Hepatocyte (in vitro differentiated cells): Measurements from ENCODE around the gene OCA2. TPM values are rescaled to one million over a fixed set of nuclear protein-coding genes. Genes with fewer than 3 reads are reported as not detected.
A peak's percentile ranks its signal among the peaks of the same experiment; 100 is the strongest.

Source experiments
- DNase-seq: peaks from one replicate; pipeline ENCODE4 v3.0.0-alpha.2; 2016; ENCODE audit warnings: low spot score
- H2AFZ ChIP-seq: fragments of 200-600 bp; sonication (generic); 2 replicates; pipeline ENCODE4 v1.6.0; 2016; ENCODE audit warnings: antibody characterized with exemption, mild to moderate bottlenecking
- H3K27ac ChIP-seq: fragments of 200-600 bp; sonication (generic); 2 replicates; pipeline ENCODE4 v1.5.1; 2016; ENCODE audit warnings: mild to moderate bottlenecking
- H3K27me3 ChIP-seq: fragments of 200-600 bp; sonication (generic); 2 replicates; pipeline ENCODE4 v1.6.1; 2016
- H3K36me3 ChIP-seq: fragments of 200-600 bp; sonication (generic); replicated peaks from 2 replicates; pipeline ENCODE4 v1.5.1; 2016; ENCODE audit warnings: low read depth; ENCODE audit not compliant: insufficient read depth
- H3K4me1 ChIP-seq: fragments of 200-600 bp; sonication (generic); 2 replicates; pipeline ENCODE4 v1.5.1; 2016; ENCODE audit warnings: mild to moderate bottlenecking, moderate library complexity; ENCODE audit not compliant: insufficient read depth
- H3K4me2 ChIP-seq: fragments of 200-600 bp; sonication (generic); 2 replicates; pipeline ENCODE4 v1.6.0; 2016
- H3K4me3 ChIP-seq: fragments of 200-600 bp; sonication (generic); 2 replicates; pipeline ENCODE4 v1.5.1; 2016; ENCODE audit warnings: mild to moderate bottlenecking
- H3K79me2 ChIP-seq: fragments of 200-600 bp; sonication (generic); 2 replicates; pipeline ENCODE4 v1.6.0; 2017; ENCODE audit warnings: mild to moderate bottlenecking
- H3K9me2 ChIP-seq: fragments of 200-600 bp; sonication (generic); replicated peaks from 2 replicates; pipeline ENCODE4 v1.6.0; 2017; ENCODE audit warnings: mild to moderate bottlenecking; ENCODE audit not compliant: insufficient read depth
- H3K9me3 ChIP-seq: fragments of 200-600 bp; sonication (generic); 2 replicates; pipeline ENCODE4 v1.5.1; 2016; ENCODE audit warnings: low read depth, mild to moderate bottlenecking
- H4K20me1 ChIP-seq: fragments of 200-600 bp; sonication (generic); 2 replicates; pipeline ENCODE4 v1.6.0; 2016; ENCODE audit warnings: mild to moderate bottlenecking; ENCODE audit not compliant: insufficient read depth, poor library complexity, severe bottlenecking
- EZH2 ChIP-seq: fragments of 200-600 bp; sonication (generic); IDR thresholded peaks from 2 replicates; pipeline ENCODE4 v1.6.1; 2016; ENCODE audit warnings: antibody characterized with exemption, mild to moderate bottlenecking, borderline replicate concordance
- EZH2phosphoT487 ChIP-seq: fragments of 200-600 bp; sonication (generic); IDR thresholded peaks from one replicate; pipeline ENCODE4 v1.6.1; 2018; ENCODE audit warnings: antibody characterized with exemption, mild to moderate bottlenecking, low read depth, moderate library complexity; ENCODE audit not compliant: unreplicated experiment, severe bottlenecking
- WGBS: methylation state at CpG from one replicate; pipeline ENCODE4 v1.1.6; 2016; ENCODE audit warnings: low lambda C conversion rate; ENCODE audit errors: missing lambda C conversion rate; 5-methylcytosine and 5-hydroxymethylcytosine counted together
- polyA plus RNA-seq: library from polyadenylated mRNA; unstranded; fragments of >200 nt; fragmentation: Nextera tagmentation; extraction: Ambion mirVana; gene quantifications from 2 replicates; pipeline ENCODE4 v1.2.1, GENCODE V29; 2016
- total RNA-seq: library from RNA; depleted of rRNA; stranded (reverse); fragments of >200 nt; gene quantifications from 2 replicates; pipeline ENCODE4 v1.2.3, GENCODE V29; 2014
- TF ChIP-seq, protein P1 (sequence below): fragments of 200-600 bp; sonication (generic); IDR thresholded peaks from 2 replicates; pipeline ENCODE4 v1.5.1; 2016; ENCODE audit warnings: antibody characterized with exemption, mild to moderate bottlenecking; ENCODE audit not compliant: poor library complexity

OCA2 gene
- total and polyA plus RNA-seq, 2 experiments from 2014 or later: 25.1 to 27.7 TPM

DNA sequence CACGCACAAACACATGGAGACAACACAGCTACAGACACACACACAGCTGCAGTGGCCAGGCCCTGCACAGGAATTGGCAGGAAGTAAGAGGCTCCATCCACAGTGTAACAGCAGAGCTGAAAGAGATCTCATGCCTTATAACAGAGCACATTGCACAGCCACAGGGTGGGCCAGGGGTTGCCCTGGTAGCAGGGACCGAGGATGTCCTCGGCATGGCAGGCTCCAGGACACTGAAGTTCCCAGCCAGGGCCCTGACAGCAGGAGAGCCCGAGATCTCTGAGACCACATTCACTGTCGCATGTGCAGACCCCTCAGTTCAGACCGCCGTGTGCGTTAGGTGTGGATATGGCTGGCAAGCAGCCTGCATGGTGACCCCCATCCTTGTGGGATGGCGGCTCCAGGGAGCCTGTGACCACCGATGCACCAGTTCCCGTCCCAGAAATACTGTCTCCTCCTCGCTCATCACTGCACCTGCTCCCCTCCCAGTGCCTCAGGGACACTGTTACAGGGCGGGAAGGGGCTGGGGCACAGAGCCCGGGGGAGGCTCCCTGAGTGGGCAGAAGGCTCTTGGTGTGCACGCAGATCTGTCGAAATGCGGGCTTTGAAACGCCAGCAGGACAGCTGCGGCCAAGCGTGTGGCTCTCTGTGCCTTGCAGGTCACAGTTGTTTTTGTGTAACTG lies 1.5 kb upstream of the OCA2 start:
- no peak for DNase-seq
- no peak overlapping the region for H2AFZ ChIP-seq
- H3K4me2 ChIP-seq: no peak overlapping the region
- H3K9me3 ChIP-seq: no peaks in the 10 kb centered on the region
- no peaks in the 10 kb centered on the region for H4K20me1 ChIP-seq
- H3K79me2 ChIP-seq: no peaks in the 10 kb centered on the region
- H3K4me1 ChIP-seq: peaks cover 18% of the 10 kb centered on the region
- H3K36me3 ChIP-seq: no peaks in the 10 kb centered on the region
- H3K4me3 ChIP-seq: no peak overlapping the region
- H3K27me3 ChIP-seq: peaks cover 33% of the 10 kb centered on the region
- H3K9me2 ChIP-seq: no peaks in the 10 kb centered on the region
- H3K27ac ChIP-seq: no peak overlapping the region
- 91% methylated on average over 20 of the region's 20 CpGs for whole genome bisulfite sequencing
- TF ChIP-seq, protein P1, sequence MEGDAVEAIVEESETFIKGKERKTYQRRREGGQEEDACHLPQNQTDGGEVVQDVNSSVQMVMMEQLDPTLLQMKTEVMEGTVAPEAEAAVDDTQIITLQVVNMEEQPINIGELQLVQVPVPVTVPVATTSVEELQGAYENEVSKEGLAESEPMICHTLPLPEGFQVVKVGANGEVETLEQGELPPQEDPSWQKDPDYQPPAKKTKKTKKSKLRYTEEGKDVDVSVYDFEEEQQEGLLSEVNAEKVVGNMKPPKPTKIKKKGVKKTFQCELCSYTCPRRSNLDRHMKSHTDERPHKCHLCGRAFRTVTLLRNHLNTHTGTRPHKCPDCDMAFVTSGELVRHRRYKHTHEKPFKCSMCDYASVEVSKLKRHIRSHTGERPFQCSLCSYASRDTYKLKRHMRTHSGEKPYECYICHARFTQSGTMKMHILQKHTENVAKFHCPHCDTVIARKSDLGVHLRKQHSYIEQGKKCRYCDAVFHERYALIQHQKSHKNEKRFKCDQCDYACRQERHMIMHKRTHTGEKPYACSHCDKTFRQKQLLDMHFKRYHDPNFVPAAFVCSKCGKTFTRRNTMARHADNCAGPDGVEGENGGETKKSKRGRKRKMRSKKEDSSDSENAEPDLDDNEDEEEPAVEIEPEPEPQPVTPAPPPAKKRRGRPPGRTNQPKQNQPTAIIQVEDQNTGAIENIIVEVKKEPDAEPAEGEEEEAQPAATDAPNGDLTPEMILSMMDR: no peak
- TF ChIP-seq EZH2phosphoT487: no peak
- no peak for TF ChIP-seq EZH2

DNA sequence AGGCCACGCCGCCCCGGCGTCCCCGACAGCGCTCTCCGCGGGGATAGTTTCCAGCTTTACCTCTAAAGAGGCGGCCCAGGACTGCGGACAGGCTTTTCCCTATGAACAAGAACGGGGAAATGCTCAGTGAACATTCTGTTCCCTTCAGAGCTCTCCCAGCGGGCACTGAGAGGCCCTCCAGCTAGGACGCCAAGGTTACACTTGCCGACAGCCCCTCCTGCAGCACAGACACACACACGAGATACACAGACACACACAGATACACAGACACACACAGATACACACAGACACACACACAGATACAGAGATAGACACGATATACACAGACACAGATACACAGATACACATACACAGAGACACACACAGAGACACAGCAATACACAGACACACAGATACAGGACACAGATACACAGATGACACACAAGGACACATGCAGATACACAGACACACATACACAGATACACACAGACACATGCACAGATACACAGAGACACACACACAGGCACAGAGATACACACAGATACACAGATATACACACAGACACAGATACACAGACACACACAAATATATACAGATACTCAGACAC lies 533 bp upstream of the OCA2 start:
- no peak overlapping the region for H3K4me3 ChIP-seq
- H3K4me2 ChIP-seq: peak overlapping the region; percentile 93
- H3K27ac ChIP-seq: peak overlapping the region; percentile 61

DNA sequence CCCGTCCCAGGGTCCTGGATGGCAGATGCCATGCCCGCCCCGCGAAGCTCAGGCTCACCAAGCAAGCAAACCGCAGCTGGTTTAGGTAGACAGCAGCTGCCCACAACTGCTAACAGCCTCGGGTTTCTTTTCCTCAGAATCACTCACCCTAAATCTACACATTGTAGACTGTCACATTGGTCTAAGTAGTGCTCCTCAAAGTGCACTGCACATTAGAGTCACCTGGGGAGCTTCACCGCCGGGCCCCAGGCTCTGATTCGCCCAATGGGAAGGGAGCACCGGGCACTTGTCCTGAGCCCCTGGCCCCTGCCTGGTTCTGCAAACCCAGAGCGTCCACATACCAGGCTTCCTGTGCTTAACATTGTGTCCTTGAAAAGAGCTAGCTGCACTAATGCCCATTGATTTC lies 752 bp downstream of the OCA2 start:
- Histone ChIP-seq H3K4me2 (peak overlapping the region; percentile 93), H3K4me3 (no peak overlapping the region), H3K4me1 (peaks cover 30% of the 10 kb centered on the region)

More for the DNA sequence above, 533 bp upstream of the OCA2 start:
- peak overlapping the region; percentile 43 for H2AFZ ChIP-seq
- WGBS: 15% methylated on average over 16 of the region's 16 CpGs
- H3K9me2 ChIP-seq: no peaks in the 10 kb centered on the region
- H4K20me1 ChIP-seq: no peaks in the 10 kb centered on the region
- no peaks in the 10 kb centered on the region for H3K9me3 ChIP-seq
- H3K79me2 ChIP-seq: no peaks in the 10 kb centered on the region
- peaks cover 28% of the 10 kb centered on the region for H3K4me1 ChIP-seq
- peaks cover 42% of the 10 kb centered on the region for H3K27me3 ChIP-seq
- TF ChIP-seq, protein P1: no peak
- TF ChIP-seq EZH2 (no peak), EZH2phosphoT487 (no peak)
- H3K36me3 ChIP-seq: no peaks in the 10 kb centered on the region
- DNase-seq: no peak

More for the DNA sequence above, 752 bp downstream of the OCA2 start:
- DNase-seq: no peak
- no peaks in the 10 kb centered on the region for H3K79me2 ChIP-seq
- no peak overlapping the region for H3K27ac ChIP-seq
- H3K36me3 ChIP-seq: no peaks in the 10 kb centered on the region
- TF ChIP-seq, protein P1: no peak
- TF ChIP-seq EZH2 (no peak), EZH2phosphoT487 (no peak)
- WGBS: 65% methylated on average over 11 of the region's 11 CpGs
- no peaks in the 10 kb centered on the region for H4K20me1 ChIP-seq
- peaks cover 55% of the 10 kb centered on the region for H3K27me3 ChIP-seq
- H3K9me3 ChIP-seq: no peaks in the 10 kb centered on the region
- H2AFZ ChIP-seq: no peak overlapping the region
- no peaks in the 10 kb centered on the region for H3K9me2 ChIP-seq
